Smooth muscle cell of the umbilical artery (primary cell): ENCODE measurements around the gene CHFR. TPM values are rescaled to one million over a fixed set of nuclear protein-coding genes. Genes with fewer than 3 reads are reported as not detected.

ENCODE experiments used
- total RNA-seq: library from RNA; depleted of rRNA; stranded (reverse); fragments of >200 nt; gene quantifications from 2 replicates; pipeline ENCODE4 v1.2.3, GENCODE V29; 2014

CHFR gene
- total RNA-seq = 33.0 and 52.1 TPM in 2 replicates

GRCh38 chr12:132887513-132888351, at the start of gene CHFR:
Gene CHFR, minus strand, starts transcription at chr12:132887605. Its CDS starts 277 bp downstream, at chr12:132887328.

GRCh38 chr12:132828706-132829534, 58.5 kb downstream of the CHFR start, which contains the start of gene GOLGA3:
Gene GOLGA3, minus strand, starts transcription at chr12:132828869. Its CDS starts 6,741 bp downstream, at chr12:132822128.

Other genes with a start within 250 kb of the CHFR start
- 6.2 and 21.0 TPM in 2 replicates for gene POLE, start 200.3 kb downstream of the CHFR start, total RNA-seq
- gene PXMP2, start 200.0 kb downstream of the CHFR start, total RNA-seq = 7.1 and 8.4 TPM in 2 replicates
- gene PGAM5, start 176.8 kb downstream of the CHFR start, total RNA-seq = 24.3 and 41.3 TPM in 2 replicates
- 75.4 and 78.0 TPM in 2 replicates for gene ANKLE2, start 125.8 kb downstream of the CHFR start, total RNA-seq
- 207 and 287 TPM in 2 replicates for gene GOLGA3, start 58.7 kb downstream of the CHFR start, total RNA-seq
- 13.7 and 19.7 TPM in 2 replicates for gene ZNF605, start 68.7 kb upstream of the CHFR start, total RNA-seq
- gene ZNF26, start 98.8 kb upstream of the CHFR start, total RNA-seq = 16.2 and 16.6 TPM in 2 replicates
- 23.2 and 29.0 TPM in 2 replicates for gene ZNF84, start 149.9 kb upstream of the CHFR start, total RNA-seq
- gene ZNF140, start 193.3 kb upstream of the CHFR start, total RNA-seq = 19.9 and 21.6 TPM in 2 replicates
- 0.89 and 1.4 TPM in 2 replicates for gene ZNF891, start 242.7 kb upstream of the CHFR start, total RNA-seq
- 8.6 and 12.8 TPM in 2 replicates for gene ZNF10, start 243.0 kb upstream of the CHFR start, total RNA-seq